Lower lobe of right lung (tissue), 2 donors: ENCODE data around the gene CFAP46. TPM values are rescaled to one million over a fixed set of nuclear protein-coding genes. Genes with fewer than 3 reads are reported as not detected.

Experiments used
- ATAC-seq, 2 donors: fragments of 200-7000 bp; cut with Tn5 transposase; one replicate each; pipeline ENCODE4 v1.9.1; 2020 to 2022; ENCODE audit warnings: mild to moderate bottlenecking in 2 of 2, moderate library complexity in 2 of 2
- DNase-seq: peaks from one replicate; pipeline ENCODE4 v3.0.0-alpha.2; 2020
- H3K27ac ChIP-seq: fragments of 200-600 bp; one replicate; pipeline ENCODE4 v1.8.0; 2022
- H3K27me3 ChIP-seq: fragments of 200-600 bp; one replicate; pipeline ENCODE4 v1.8.0; 2022; ENCODE audit warnings: low read depth
- H3K36me3 ChIP-seq: fragments of 200-600 bp; one replicate; pipeline ENCODE4 v1.8.0; 2022; ENCODE audit warnings: mild to moderate bottlenecking
- H3K4me1 ChIP-seq: fragments of 200-600 bp; one replicate; pipeline ENCODE4 v1.8.0; 2022
- H3K4me3 ChIP-seq: fragments of 200-600 bp; one replicate; pipeline ENCODE4 v1.8.0; 2022; ENCODE audit warnings: mild to moderate bottlenecking
- H3K9me3 ChIP-seq: fragments of 200-600 bp; one replicate; pipeline ENCODE4 v1.8.0; 2022
- CTCF ChIP-seq: fragments of 200-600 bp; IDR thresholded peaks from one replicate; pipeline ENCODE4 v1.8.0; 2022; ENCODE audit warnings: antibody characterized with exemption, mild to moderate bottlenecking
- intact Hi-C: fragments of 100-400 bp; cut with DNase I; formaldehyde crosslinking; loops from one replicate; pipeline ENCODE4 v1.11.0; 2022
- total RNA-seq: library from RNA; stranded (reverse); fragmentation: NEBNext Ultra II Directional; extraction: Animal tissue kit (Norgen Biotek cat#: 25700); gene quantifications from one replicate; pipeline ENCODE4 v1.2.1, GENCODE V29; 2021
- donor health status: DM: no; HTN: yes; CAD: no; lungs with severe emphysema.

The CFAP46 gene
- total RNA-seq, 1 donor from 2014 or later = 9.0 TPM

GRCh38 chr10:132785723-132786475, 156.5 kb downstream of the CFAP46 start, which contains the start of gene NKX6-2:
Gene NKX6-2, minus strand, starts transcription at chr10:132786147. Its CDS starts 199 bp downstream, at chr10:132785948.
- peaks cover 16% of the 10 kb centered on the region for H3K36me3 ChIP-seq
- peaks cover 70% of the 10 kb centered on the region for H3K27me3 ChIP-seq
- DNase-seq (no peak), ATAC-seq (no peak)
- no peaks in the 10 kb centered on the region for H3K9me3 ChIP-seq
- intact Hi-C loops = no loop called here
- peaks cover 15% of the 10 kb centered on the region for H3K4me1 ChIP-seq
- no peak within 1 kb of the TSS for H3K4me3 ChIP-seq
- no peak for TF ChIP-seq CTCF
- H3K27ac ChIP-seq = no peak within 1 kb of the TSS

GRCh38 chr10:132784866-132785722, 157.3 kb downstream of the CFAP46 start:
- no peak overlapping the region for H3K4me3 ChIP-seq
- peaks cover 15% of the 10 kb centered on the region for H3K4me1 ChIP-seq
- no peaks in the 10 kb centered on the region for H3K9me3 ChIP-seq
- H3K27me3 ChIP-seq = peaks cover 62% of the 10 kb centered on the region
- TF ChIP-seq CTCF = no peak
- H3K27ac ChIP-seq = no peak overlapping the region
- DNase-seq (no peak), ATAC-seq (no peak)
- intact Hi-C loops = no loop called here
- H3K36me3 ChIP-seq = peaks cover 22% of the 10 kb centered on the region

GRCh38 chr10:132783940-132784865, 158.2 kb downstream of the CFAP46 start:
- no peak overlapping the region for H3K4me3 ChIP-seq
- peaks cover 30% of the 10 kb centered on the region for H3K36me3 ChIP-seq

GRCh38 chr10:132783165-132783939, 159.0 kb downstream of the CFAP46 start:
- H3K27me3 ChIP-seq = peaks cover 46% of the 10 kb centered on the region
- H3K36me3 ChIP-seq = peaks cover 39% of the 10 kb centered on the region
- no peak for DNase-seq
- no peak overlapping the region for H3K4me3 ChIP-seq
- TF ChIP-seq CTCF = no peak
- no peak overlapping the region for H3K27ac ChIP-seq
- intact Hi-C loops = no loop called here
- ATAC-seq = no peak
- H3K4me1 ChIP-seq = peaks cover 15% of the 10 kb centered on the region
- H3K9me3 ChIP-seq = no peaks in the 10 kb centered on the region

More at GRCh38 chr10:132783940-132784865, 158.2 kb downstream of the CFAP46 start:
- no peak for TF ChIP-seq CTCF
- DNase-seq (no peak), ATAC-seq (no peak)
- intact Hi-C loops = no loop called here
- Histone ChIP-seq H3K9me3 (no peaks in the 10 kb centered on the region), H3K4me1 (peaks cover 15% of the 10 kb centered on the region), H3K27ac (no peak overlapping the region), H3K27me3 (peaks cover 54% of the 10 kb centered on the region)
